Tibial nerve (tissue), 4 donors: Measurements from ENCODE around the gene GPR55. TPM values are rescaled to one million over a fixed set of nuclear protein-coding genes. Genes with fewer than 3 reads are reported as not detected.

Source experiments
- DNase-seq, 2 donors: peaks; one replicate each; pipeline ENCODE4 v3.0.0-alpha.2; 2019; ENCODE audit warnings: low spot score in 2 of 2
- H3K27ac ChIP-seq, 4 donors: fragments of 200-600 bp; sonication (generic) in 3 of 4; one replicate each; pipeline ENCODE4 v1.5.1; 2017 to 2019; ENCODE audit warnings: mild to moderate bottlenecking in 1 of 4
- H3K27me3 ChIP-seq, 2 donors: fragments of 200-600 bp; sonication (generic) in 1 of 2; one replicate each; pipeline versions ENCODE4 v1.5.1 to v1.6.0; 2017 to 2019
- H3K36me3 ChIP-seq, 3 donors: fragments of 200-600 bp; sonication (generic); one replicate each; pipeline ENCODE4 v1.5.1; 2018 to 2019
- H3K4me1 ChIP-seq, 4 donors: fragments of 200-600 bp; sonication (generic) in 3 of 4; one replicate each; pipeline ENCODE4 v1.5.1; 2017 to 2019
- H3K4me3 ChIP-seq, 4 donors: fragments of 200-600 bp; sonication (generic) in 3 of 4; one replicate each; pipeline ENCODE4 v1.5.1; 2017 to 2019; ENCODE audit warnings: mild to moderate bottlenecking in 1 of 4, moderate library complexity in 1 of 4
- H3K9me3 ChIP-seq, 4 donors: fragments of 200-600 bp; sonication (generic) in 3 of 4; one replicate each; pipeline ENCODE4 v1.5.1; 2017 to 2019
- EP300 ChIP-seq, 2 donors: sonication (generic); formaldehyde crosslinking; IDR thresholded peaks; one replicate each; pipeline ENCODE4 v1.6.1; 2017; ENCODE audit warnings: antibody characterized with exemption in 2 of 2, mild to moderate bottlenecking in 1 of 2
- POLR2A ChIP-seq, 2 donors: fragments of 450-650 bp; IDR thresholded peaks; one replicate each; pipeline ENCODE4 v1.6.1; 2017; ENCODE audit warnings: antibody characterized with exemption in 2 of 2, mild to moderate bottlenecking in 2 of 2, moderate library complexity in 2 of 2
- WGBS, 2 donors: methylation state at CpG; one replicate each; pipeline ENCODE4 v1.1.5; 2018; 5-methylcytosine and 5-hydroxymethylcytosine counted together
- total RNA-seq, 4 donors: library from RNA; depleted of rRNA; stranded (reverse); fragments of >200 nt; gene quantifications; one replicate each; pipeline ENCODE4 v1.1.0, GENCODE V29; 2016
- TF ChIP-seq, protein P1 (sequence below), 5 experiments: fragments of 200-600 bp in 3 of 5; fragments of 450-650 bp in 2 of 5; sonication (generic) in 3 of 5; IDR thresholded peaks; one replicate each; pipeline ENCODE4 v1.5.1; 2016 to 2019; ENCODE audit warnings: antibody characterized with exemption in 5 of 5, mild to moderate bottlenecking in 3 of 5, moderate library complexity in 2 of 5

GPR55 gene
- total RNA-seq, 4 donors from 2014 or later, result 0.21 TPM; not detected in 3

DNA sequence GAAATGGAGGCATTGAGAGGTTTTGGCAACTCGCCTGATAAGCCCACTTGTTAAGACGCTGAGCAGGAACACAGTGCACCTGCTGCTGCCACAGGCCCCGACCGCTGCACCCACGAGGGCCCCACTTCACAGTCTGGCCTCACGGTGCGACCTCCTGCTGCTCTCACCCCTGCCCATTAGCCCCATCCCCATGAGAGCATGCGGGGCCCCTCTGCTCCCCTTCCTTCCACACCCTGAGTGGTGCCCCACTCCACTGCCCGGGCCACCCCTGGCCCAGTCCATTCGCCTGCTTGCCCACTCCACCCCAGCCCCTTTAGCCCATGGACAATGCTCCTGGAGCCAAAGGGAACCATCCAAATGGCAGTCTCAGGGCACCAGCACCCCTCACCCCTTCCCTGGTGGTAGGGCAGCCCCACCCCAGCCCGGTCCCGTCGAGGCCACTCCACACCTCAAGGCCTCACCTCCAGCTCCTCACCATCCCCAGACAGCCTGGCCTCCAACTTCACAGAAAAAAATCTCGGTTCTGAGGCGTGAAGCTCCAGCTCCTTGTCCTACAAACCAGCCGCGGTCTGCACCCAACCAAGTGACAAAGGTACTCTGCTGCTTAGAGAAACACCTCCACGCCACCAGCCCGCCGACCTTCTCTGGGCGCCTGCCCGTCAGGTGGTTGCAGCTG lies 6.7 kb upstream of the GPR55 start:
- WGBS, 2 donors, result 91 to 92% methylated on average over 22 of the region's 22 CpGs
- Histone ChIP-seq H3K36me3 (no peaks in the 10 kb centered on the region), H3K9me3 (peaks cover 0 to 6% (median 0%) of the 10 kb centered on the region in 4 donors), H3K27me3 (peaks cover 0 to 6% of the 10 kb centered on the region in 2 donors), H3K27ac (no peak overlapping the region), H3K4me1 (peaks cover 0 to 15% (median 0%) of the 10 kb centered on the region in 4 donors), H3K4me3 (no peak overlapping the region)
- DNase-seq, result no peak
- TF ChIP-seq, protein P1, sequence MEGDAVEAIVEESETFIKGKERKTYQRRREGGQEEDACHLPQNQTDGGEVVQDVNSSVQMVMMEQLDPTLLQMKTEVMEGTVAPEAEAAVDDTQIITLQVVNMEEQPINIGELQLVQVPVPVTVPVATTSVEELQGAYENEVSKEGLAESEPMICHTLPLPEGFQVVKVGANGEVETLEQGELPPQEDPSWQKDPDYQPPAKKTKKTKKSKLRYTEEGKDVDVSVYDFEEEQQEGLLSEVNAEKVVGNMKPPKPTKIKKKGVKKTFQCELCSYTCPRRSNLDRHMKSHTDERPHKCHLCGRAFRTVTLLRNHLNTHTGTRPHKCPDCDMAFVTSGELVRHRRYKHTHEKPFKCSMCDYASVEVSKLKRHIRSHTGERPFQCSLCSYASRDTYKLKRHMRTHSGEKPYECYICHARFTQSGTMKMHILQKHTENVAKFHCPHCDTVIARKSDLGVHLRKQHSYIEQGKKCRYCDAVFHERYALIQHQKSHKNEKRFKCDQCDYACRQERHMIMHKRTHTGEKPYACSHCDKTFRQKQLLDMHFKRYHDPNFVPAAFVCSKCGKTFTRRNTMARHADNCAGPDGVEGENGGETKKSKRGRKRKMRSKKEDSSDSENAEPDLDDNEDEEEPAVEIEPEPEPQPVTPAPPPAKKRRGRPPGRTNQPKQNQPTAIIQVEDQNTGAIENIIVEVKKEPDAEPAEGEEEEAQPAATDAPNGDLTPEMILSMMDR (IDR thresholded peaks at IDR 0.05), result no peak
- TF ChIP-seq EP300 (IDR thresholded peaks at IDR 0.05) (no peak), POLR2A (IDR thresholded peaks at IDR 0.05) (no peak)

DNA sequence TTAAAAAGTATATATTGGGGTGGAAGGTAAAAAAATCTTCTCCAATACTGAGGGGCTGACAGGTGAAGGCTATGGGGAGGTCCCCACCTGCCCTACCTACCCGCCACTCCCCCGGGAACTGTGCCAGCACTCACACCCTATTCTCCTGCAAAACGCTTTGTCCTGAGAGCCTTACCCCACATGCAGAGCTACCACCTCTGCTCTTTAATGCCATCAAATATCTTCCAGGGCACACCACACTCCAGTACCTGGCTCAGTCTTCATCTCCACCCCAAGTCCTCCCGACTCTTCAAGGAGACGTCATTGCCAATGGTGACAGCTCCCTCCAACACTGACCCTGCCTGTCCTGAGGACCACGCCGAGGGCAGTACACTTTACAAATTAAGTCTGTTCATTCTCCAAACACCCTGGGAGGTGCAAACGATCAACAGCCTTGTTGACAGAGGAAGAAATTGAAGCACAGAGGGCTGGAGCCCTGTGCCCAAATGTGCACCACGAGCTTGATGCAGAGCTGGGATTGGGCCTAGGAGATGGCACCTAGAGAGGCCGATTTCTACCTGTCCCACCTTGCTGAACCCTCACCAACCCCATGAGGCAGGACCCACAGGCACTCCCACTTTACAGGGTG lies 6.0 kb upstream of the GPR55 start:
- no peak for DNase-seq
- peaks cover 0 to 6% of the 10 kb centered on the region in 2 donors for H3K27me3 ChIP-seq
- peaks cover 0 to 15% (median 0%) of the 10 kb centered on the region in 4 donors for H3K4me1 ChIP-seq
- TF ChIP-seq, protein P1 (IDR thresholded peaks at IDR 0.05), result no peak
- TF ChIP-seq EP300 (IDR thresholded peaks at IDR 0.05), result no peak
- no peak for TF ChIP-seq POLR2A (IDR thresholded peaks at IDR 0.05)
- 81 to 86% methylated on average over 10 of the region's 10 CpGs for WGBS, 2 donors
- no peaks in the 10 kb centered on the region for H3K36me3 ChIP-seq
- no peak overlapping the region for H3K27ac ChIP-seq
- H3K9me3 ChIP-seq, result no peaks in the 10 kb centered on the region
- no peak overlapping the region for H3K4me3 ChIP-seq

DNA sequence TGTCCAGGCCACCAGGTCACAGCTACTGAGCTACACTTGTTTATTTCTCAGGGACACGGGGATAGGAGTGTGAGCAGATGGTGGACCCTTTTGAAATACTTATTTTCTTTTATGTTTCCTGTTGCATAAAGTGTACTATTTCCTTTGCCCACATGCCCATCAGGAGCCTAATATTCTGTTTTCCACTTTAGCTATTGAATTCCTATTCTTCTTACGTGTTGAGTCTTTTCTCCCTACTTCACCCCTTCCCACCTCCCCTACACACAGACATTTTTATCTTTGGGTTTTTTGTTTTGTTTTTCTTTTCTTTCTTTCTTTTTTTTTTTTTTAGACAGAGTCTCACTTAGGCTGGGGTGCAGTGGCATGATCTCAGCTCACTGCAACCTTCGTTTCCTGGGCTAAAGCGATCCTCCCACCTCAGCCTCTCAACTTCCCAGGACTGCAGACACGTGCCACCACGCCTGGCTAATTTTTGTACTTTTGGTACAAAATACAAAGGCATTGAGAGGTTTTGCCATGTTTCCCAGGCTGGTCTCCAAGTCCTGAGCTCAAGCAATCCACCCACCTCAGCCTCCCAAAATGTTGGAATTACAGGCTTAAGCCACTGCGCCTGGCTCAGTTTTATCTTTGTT lies 5.2 kb upstream of the GPR55 start:
- Histone ChIP-seq H3K27me3 (peaks cover 0 to 6% of the 10 kb centered on the region in 2 donors), H3K4me3 (no peak overlapping the region), H3K27ac (no peak overlapping the region), H3K36me3 (no peaks in the 10 kb centered on the region), H3K9me3 (no peaks in the 10 kb centered on the region), H3K4me1 (peaks cover 0 to 15% (median 0%) of the 10 kb centered on the region in 4 donors)
- DNase-seq, result no peak
- TF ChIP-seq EP300 (IDR thresholded peaks at IDR 0.05) (no peak), POLR2A (IDR thresholded peaks at IDR 0.05) (no peak)
- TF ChIP-seq, protein P1 (IDR thresholded peaks at IDR 0.05), result no peak
- 76 to 81% methylated on average over 7 of the region's 7 CpGs for WGBS, 2 donors

DNA sequence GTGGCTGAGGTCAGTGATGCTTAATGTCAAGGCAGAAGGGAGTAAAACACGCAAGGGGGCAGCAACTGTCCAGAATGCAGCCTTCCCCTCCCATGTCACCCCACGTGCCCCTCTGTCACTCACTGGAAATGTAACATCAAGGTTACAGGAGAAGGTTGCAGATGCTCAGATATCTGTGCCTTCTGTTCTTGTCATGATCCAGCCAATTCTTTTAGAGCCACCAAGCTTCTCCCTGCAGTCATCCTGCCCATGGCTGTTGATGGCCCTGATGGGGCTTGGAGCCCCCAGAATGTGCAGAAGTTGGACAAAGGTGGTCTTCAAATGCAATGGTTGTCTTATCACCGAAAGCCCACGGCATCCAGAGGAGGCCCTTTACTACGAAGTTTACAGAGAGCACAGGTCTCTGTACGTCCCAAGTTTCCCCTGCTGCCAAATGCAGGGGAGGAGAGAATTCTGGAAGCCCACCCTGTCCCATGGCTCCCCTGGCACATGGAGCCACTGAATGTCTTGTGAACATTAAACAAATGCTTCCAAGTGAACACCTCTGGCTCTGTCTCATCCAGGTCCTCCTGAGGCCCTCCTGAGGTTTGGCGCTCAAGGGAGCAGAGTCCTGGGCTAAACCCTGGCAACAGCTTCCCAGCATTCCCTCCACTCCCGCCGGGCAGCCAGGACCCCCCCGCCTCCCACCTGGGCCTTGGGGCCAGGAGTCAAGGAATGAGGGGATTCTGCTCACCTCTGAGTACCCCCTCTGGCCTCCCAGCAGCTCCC lies 4.5 kb upstream of the GPR55 start:
- TF ChIP-seq POLR2A (IDR thresholded peaks at IDR 0.05), result no peak
- TF ChIP-seq, protein P1 (IDR thresholded peaks at IDR 0.05), result no peak
- WGBS, 2 donors, result 70 to 84% methylated on average over 9 to 10 of the region's 10 CpGs

More for the DNA sequence above, 4.5 kb upstream of the GPR55 start:
- peaks cover 0 to 15% (median 0%) of the 10 kb centered on the region in 4 donors for H3K4me1 ChIP-seq
- no peak overlapping the region for H3K27ac ChIP-seq
- H3K9me3 ChIP-seq, result no peaks in the 10 kb centered on the region
- peaks cover 0 to 6% of the 10 kb centered on the region in 2 donors for H3K27me3 ChIP-seq
- DNase-seq, result no peak
- no peak overlapping the region for H3K4me3 ChIP-seq
- H3K36me3 ChIP-seq, result no peaks in the 10 kb centered on the region
